ENCODE measurements around the gene MRGPRF.

- TF ChIP-seq, protein P1, sequence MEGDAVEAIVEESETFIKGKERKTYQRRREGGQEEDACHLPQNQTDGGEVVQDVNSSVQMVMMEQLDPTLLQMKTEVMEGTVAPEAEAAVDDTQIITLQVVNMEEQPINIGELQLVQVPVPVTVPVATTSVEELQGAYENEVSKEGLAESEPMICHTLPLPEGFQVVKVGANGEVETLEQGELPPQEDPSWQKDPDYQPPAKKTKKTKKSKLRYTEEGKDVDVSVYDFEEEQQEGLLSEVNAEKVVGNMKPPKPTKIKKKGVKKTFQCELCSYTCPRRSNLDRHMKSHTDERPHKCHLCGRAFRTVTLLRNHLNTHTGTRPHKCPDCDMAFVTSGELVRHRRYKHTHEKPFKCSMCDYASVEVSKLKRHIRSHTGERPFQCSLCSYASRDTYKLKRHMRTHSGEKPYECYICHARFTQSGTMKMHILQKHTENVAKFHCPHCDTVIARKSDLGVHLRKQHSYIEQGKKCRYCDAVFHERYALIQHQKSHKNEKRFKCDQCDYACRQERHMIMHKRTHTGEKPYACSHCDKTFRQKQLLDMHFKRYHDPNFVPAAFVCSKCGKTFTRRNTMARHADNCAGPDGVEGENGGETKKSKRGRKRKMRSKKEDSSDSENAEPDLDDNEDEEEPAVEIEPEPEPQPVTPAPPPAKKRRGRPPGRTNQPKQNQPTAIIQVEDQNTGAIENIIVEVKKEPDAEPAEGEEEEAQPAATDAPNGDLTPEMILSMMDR (IDR thresholded peaks at IDR 0.05): no peak
- TF ChIP-seq POLR2A (IDR thresholded peaks at IDR 0.05): no peak
Measured at GRCh38 chr11:68994161-68994893, 18.7 kb downstream of the MRGPRF start.
